HG03378 (cell line): ENCODE results near the gene C15orf61.

Source experiments
- ATAC-seq: cut with Tn5 transposase; IDR thresholded peaks from one replicate; pipeline ENCODE4 v1.9.1; 2021; ENCODE audit warnings: mild to moderate bottlenecking, moderate library complexity; ENCODE audit not compliant: unreplicated experiment

The C15orf61 gene

GRCh38 chr15:67548862-67549651, 28.1 kb downstream of the C15orf61 start:
- no peak for ATAC-seq

DNA sequence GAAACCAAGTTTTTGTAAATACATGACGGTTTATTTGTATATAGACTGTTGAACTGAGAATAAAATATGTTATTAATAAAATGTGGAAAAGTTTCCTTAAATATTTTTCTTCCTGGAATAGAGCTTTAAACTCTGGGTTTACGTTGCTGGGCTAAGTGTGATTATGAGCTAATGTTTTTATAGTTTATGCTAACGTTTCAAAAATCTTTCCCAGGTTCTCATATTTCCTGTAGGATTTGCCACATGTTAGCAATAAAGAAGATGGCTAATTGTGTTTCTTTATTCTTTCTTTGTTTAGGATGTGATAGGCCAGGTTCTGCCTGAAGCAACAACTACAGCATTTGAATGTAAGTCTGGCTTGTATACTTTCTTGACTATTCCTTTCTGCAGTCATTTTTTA, 28.8 kb downstream of the C15orf61 start:
- no peak for ATAC-seq

- no peak for ATAC-seq
Observed at GRCh38 chr15:67550522-67550921, 29.6 kb downstream of the C15orf61 start.

DNA sequence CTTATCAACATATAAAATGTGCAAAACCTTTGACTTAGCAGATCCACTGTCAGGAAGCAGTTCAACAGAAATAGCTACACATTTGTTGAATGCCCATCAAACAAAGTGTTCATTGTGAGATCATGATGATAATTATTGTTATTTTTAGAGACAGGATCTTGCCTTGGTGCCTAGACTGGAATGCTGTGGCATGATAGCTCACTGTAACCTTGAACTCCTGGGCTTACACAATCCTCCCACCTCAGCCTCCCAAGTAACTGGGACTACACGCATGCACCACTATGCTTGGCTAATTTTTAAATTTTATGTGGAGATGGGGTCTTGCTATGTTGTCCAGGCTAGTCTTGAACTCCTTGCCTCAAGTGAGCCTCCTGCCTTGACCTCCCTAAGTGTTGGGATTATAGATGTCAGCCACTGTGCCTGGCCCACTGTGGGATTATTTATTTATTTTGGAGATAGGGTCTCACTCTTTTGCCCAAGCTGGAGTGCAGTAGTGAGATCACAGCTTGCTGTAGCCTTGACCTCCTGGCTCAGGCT, 30.3 kb downstream of the C15orf61 start:
- ATAC-seq = no peak

- ATAC-seq = no peak
Observed at GRCh38 chr15:67554580-67554979, 33.6 kb downstream of the C15orf61 start.

DNA sequence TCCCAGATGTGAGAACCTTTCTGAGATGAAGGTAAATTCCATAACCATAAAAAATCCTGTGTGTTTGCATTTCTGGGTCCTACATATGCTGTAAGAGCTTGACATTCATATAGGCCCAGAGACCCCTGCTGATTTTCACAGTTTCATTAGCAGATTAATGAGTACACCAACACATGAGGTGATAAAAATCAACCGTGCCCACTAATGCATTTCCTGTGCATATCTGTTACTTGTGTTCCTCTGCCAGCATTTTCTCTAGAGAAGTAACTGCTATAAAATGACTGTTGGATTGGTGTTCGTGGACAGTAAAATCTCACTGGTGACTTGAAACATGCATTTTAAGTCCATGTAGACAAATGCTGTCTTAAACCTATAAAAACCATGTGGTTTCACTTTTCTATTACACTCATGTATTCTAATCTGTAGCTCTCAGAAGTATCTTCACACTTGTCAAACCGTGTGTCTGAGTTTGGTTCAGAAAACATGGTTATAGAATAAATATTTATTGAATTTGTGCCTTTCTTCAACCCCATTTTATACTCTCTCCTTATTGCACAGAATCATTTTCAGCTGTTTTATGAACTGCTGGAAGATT, 36.1 kb downstream of the C15orf61 start:
- no peak for ATAC-seq

DNA sequence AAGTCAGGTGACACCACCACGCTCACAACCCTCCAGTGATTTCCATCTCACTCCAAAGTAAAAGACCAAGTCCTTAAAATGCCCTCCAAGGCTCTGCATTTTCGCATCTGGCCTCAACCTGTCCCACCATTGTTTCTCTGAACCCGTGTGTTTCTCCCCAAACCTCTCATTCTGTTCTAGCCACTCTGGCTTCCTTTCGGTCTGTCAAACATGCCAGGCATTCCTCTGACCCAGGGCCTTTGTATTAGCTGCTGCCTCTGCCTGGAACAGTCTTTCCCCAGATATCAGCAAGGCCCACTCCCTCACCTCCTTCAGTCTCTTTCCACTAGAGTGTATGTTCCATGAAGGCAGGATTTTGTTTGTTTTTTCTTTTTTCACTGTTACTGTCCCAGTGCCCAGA, 37.6 kb downstream of the C15orf61 start:
- no peak for ATAC-seq

GRCh38 chr15:67559158-67559557, 38.2 kb downstream of the C15orf61 start:
- ATAC-seq = no peak

DNA sequence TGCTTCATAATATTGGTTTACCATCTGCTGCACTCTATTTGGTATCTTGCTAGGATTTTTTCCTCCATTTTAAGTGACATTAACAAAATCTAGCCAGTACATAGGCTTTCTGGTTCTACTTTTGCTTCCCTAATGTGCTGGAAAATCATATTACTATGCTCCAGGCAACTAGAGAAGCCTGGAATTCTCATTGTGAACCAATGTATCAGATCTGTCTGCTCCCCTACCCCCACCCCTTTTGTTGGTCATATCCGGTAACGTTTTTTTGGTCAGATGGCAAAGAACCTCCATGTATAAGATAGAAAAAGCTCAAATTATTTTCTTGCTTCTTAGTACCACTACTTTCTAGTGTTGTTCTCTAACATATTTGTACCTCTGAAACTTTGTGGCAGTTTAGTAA, 38.6 kb downstream of the C15orf61 start:
- no peak for ATAC-seq

GRCh38 chr15:67560320-67560719, 39.4 kb downstream of the C15orf61 start:
- ATAC-seq = no peak

- ATAC-seq = no peak
Observed at GRCh38 chr15:67563092-67563491, 42.2 kb downstream of the C15orf61 start.

- ATAC-seq = peak; percentile 86
Observed at GRCh38 chr15:67564021-67564967, 43.4 kb downstream of the C15orf61 start.

GRCh38 chr15:67564968-67565345, 44.0 kb downstream of the C15orf61 start:
- peak; percentile 26 for ATAC-seq

GRCh38 chr15:67569668-67570067, 48.7 kb downstream of the C15orf61 start:
- ATAC-seq = no peak

DNA sequence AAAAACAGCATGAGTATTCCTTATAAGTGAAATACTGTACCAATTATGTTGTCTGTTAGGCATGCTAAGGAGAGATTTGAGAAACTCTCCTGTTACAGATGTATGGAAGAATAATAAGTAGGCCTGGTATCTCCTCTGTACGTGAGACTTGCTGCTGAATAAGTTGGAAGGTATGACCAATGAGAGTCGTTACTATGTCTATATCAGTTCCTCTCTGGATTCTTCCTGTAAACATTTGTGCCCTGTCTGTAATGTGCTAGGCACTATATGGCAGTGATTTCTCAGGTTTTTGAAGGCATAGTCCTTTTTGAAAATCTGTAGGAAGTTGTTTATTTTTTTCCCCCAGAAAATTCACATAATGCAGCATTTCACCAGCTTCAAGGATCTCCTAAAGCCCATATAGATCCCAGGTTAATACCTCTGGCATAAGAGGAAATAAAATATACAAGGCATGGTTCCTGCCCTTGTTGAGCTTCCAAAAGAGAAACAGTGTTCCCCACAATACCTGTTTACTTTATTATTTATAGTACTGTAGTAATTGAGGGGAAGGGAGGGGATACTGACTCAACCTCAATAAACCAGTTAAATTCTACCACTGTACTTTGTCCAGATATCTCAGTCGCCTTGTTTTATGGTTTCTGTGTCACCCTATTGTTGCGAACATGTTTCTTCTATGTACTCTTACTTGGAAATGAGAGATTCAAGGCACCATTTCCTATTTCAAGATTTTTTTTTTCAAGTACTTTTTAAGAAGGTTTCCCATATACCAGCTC, 50.1 kb downstream of the C15orf61 start:
- no peak for ATAC-seq

DNA sequence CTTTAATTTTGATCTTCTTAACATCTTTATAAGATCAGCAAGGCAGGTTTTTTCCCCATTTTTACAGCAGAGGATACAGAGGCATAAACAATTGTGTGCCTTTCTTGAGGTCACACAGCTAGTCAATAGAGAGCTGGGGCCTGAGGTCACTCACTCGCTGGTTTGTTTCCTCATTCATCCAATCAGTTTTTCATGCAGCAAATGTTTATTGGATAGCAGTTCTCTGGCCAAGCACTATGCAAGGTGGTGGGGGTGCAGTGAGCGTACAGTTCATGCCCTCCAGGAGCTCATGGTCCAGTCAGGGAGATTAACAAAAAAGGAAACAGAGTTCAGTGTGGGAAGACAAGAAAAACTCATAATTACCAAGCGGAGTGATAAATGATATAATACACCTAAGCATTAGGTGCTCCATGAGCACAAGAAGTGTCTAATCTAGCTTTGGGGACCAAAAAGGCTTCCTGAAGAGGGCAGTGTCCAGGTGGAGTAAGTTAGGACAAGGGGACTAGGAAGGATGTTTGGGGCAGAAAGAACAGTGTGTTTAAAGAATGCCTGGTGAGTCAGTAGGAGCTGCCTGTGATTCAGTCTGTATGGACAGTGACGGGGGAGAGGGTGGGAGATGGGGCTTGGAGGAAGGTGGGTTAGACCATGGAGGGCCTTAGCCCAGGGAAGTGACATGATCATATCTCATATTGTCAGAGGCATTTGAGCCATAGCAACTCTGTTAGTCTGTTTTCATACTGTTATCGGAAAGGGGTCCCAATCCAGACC, 50.9 kb downstream of the C15orf61 start:
- no peak for ATAC-seq

DNA sequence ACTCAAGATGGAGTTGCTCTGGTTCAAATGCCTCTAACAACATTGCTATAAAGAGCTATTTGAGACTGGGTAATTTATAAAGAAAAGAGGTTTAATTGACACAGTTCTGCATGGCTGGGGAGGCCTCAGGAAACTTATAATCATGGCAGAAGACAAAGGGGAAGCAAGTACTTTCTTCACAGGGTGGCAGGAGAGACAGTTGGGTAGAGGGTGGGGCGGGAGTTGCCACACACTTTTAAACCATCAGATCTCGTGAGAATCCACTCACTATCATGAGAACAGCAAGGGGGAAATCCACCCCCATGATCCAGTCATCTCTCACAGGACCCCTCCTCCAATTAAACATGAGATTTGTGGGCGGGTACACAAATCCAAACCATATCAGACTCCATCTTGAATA, 52.3 kb downstream of the C15orf61 start:
- ATAC-seq = no peak

- ATAC-seq = no peak
Observed at GRCh38 chr15:67575039-67575502, 54.1 kb downstream of the C15orf61 start.

- ATAC-seq = no peak
Observed at GRCh38 chr15:67578020-67578600, 57.2 kb downstream of the C15orf61 start.
